ENCODE measurements around the gene HAUS3.

The HAUS3 gene, protein sequence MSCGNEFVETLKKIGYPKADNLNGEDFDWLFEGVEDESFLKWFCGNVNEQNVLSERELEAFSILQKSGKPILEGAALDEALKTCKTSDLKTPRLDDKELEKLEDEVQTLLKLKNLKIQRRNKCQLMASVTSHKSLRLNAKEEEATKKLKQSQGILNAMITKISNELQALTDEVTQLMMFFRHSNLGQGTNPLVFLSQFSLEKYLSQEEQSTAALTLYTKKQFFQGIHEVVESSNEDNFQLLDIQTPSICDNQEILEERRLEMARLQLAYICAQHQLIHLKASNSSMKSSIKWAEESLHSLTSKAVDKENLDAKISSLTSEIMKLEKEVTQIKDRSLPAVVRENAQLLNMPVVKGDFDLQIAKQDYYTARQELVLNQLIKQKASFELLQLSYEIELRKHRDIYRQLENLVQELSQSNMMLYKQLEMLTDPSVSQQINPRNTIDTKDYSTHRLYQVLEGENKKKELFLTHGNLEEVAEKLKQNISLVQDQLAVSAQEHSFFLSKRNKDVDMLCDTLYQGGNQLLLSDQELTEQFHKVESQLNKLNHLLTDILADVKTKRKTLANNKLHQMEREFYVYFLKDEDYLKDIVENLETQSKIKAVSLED

DNA sequence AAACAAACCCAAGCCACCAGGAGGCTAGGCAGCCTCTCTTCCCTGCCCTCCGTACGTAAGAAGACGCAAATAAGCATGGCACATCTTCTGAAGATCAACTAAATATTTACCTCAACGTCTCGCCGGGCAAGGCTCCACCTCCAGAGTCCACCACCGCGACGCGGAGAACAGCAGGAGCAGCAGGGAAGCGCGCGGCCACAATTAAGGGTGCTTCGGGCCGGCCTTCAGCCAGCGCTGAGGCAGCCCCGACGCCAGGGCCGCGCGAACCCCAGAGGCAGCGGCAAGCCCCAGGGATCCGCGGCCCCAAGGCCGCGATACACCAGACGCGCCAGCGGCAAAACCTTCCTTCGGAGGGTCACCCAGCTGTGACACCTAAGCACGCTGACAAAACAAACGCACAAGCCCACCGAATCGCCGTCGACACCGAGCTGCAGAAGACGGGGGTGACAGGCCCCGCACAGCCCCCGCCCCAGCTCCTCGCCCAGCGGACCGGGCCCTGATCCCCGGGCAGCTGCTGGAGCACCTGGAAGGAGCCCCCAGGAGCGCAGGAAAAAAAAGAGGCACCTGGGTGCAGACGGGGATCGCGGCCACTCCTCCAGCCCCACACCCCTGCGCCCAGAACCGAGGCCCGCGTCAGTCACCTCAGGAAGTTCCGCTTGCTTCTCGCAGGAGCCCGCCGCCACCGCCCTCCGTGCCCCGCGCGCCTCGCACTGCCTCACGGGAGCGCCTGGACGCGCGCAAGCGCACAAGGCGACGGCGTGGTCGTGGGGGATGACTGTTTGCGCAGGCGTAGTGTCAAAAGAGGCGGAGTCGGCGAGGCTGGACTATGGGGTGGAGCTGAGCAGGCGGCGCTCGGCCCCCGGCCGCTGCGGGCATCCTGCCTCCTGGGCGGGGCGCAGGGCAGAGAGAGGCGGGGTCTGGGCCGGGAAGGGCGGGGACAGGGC is at the start of gene HAUS3, which contains the start of gene POLN:
HAUS3 (minus strand) TSS at position 712 of the 944 bp plus-strand sequence. CDS start 1,175 bp downstream, outside the sequence.
POLN (minus strand) TSS at position 712 of the 944 bp plus-strand sequence. CDS start 12,890 bp downstream, outside the sequence.
- DNase-seq (ENCODE audit: low read depth in 2 of 2), result peak; percentile 98
- TF ChIP-seq, protein P1, sequence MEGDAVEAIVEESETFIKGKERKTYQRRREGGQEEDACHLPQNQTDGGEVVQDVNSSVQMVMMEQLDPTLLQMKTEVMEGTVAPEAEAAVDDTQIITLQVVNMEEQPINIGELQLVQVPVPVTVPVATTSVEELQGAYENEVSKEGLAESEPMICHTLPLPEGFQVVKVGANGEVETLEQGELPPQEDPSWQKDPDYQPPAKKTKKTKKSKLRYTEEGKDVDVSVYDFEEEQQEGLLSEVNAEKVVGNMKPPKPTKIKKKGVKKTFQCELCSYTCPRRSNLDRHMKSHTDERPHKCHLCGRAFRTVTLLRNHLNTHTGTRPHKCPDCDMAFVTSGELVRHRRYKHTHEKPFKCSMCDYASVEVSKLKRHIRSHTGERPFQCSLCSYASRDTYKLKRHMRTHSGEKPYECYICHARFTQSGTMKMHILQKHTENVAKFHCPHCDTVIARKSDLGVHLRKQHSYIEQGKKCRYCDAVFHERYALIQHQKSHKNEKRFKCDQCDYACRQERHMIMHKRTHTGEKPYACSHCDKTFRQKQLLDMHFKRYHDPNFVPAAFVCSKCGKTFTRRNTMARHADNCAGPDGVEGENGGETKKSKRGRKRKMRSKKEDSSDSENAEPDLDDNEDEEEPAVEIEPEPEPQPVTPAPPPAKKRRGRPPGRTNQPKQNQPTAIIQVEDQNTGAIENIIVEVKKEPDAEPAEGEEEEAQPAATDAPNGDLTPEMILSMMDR (IDR thresholded peaks at IDR 0.05; ENCODE audit: low read depth, low read length), result peak; percentile 24
- peak within 1 kb of the TSS; percentile 98 for H3K4me3 ChIP-seq (replicated peaks in 1 of 2; ENCODE audit: low read depth in 2 of 2, low read length in 2 of 2)

DNA sequence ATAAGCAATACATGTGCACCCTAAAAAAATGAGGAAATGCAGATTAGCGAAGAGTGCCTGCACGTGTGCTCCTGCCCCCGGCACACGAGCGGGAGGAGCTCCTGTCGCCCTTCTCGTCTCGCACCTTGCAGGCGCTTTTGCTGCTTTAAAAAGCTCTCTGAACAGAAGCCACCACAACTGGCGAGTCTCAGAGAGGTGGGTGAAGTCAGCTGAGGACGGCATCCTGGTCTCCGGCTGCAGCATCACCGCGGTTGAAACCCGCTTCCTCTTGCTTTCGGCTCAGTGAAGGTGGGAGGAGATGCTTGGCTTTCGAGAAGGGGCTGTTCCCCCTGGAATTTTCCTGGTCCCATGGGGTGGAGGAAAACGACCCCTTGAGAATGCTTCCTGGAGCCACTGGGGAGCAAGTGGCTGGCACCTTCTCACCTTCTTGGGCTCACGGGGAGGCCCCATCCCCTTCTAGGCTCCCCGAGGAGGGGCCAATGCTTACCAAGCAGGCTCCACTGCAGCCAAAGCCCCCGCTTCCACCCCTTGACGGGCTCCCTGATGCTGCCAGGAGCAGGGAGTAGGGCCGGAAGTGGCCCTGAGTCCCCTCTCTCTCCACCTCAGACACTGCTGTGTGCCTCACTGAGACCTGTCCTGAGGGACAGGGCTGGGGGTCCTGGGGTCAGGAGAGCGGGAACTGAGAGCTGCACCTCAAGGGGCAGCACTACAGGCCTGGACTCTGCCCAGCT is 49.2 kb upstream of the HAUS3 start:
- DNase-seq (ENCODE audit: low read depth in 2 of 2), result no peak
- H3K4me3 ChIP-seq (replicated peaks in 1 of 2; ENCODE audit: low read depth in 2 of 2, low read length in 2 of 2), result no peak overlapping the region
- TF ChIP-seq, protein P1 (IDR thresholded peaks at IDR 0.05; ENCODE audit: low read depth, low read length), result no peak

DNA sequence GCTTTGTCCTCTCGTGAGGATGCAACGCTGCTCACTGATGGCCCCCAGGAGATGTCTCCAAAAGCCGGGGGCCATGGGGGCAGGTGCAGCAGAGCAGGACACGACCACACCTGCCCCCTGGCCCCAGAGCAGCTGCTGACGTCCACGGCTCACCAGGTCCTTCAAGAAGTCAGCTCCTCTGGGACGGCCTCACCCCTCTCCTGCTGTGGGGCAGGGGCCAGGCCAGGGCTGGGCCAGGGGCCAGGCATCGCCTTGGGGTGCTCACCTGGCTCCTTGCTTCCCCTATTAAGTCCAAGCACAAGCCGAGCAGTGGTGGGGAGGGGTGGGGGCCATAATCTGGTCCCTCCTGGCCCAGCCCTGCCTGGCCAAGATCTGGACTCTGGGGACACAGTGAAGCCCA is 48.6 kb upstream of the HAUS3 start:
- DNase-seq (ENCODE audit: low read depth in 2 of 2), result no peak
- no peak overlapping the region for H3K4me3 ChIP-seq (replicated peaks in 1 of 2; ENCODE audit: low read depth in 2 of 2, low read length in 2 of 2)
- TF ChIP-seq, protein P1 (IDR thresholded peaks at IDR 0.05; ENCODE audit: low read depth, low read length), result no peak

DNA sequence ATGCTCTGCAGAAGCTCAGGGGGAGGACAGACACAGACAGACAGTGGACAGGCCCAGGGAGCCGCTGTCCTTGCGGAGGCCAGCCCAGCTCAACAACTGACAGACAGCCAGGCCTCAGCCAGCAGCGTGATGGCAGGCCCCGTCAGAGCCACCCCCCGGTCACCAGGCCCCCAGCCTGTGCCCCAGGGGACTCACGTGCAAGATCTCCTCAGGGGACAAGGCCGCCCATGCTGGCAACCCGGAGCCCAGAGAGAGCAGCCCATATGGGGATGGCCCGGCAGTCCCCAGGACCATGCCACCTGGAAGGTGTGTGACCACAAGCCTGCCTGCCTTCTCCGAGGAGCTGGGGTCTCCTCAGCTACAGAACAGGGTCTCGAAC is 48.0 kb upstream of the HAUS3 start:
- TF ChIP-seq, protein P1 (IDR thresholded peaks at IDR 0.05; ENCODE audit: low read depth, low read length), result no peak
- DNase-seq (ENCODE audit: low read depth in 2 of 2), result no peak
- H3K4me3 ChIP-seq (replicated peaks in 1 of 2; ENCODE audit: low read depth in 2 of 2, low read length in 2 of 2), result no peak overlapping the region

DNA sequence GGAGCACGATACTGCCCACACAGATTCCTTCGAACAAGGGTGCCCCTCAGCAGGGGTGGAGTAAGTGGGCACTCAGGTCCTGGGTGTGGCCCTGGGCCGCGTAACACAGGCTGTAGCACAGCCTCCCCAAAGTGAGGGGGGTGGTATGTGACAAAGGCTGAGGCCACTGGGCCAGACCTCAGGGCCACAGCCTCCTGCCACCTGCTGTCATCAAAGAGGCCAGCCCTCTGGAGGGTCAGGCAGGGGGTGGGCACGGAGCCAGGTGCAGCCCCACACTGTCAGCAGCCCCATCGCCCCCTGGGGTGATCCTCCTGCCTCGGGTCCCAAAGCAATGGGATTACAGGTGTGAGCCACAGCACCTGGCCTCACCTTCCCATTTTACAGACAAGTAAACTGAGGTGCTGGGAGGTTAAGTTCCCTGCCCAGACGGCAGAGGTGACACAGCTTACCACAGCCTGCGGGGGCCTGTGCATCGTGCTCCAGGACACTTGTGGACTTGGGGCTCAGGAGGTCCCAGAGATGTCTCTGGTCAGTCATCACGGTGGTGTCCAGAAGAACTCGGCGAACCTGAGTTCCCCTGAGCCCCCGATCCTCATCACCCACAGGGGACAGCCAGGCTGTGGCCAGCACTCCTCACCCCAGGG is 47.5 kb upstream of the HAUS3 start:
- TF ChIP-seq, protein P1 (IDR thresholded peaks at IDR 0.05; ENCODE audit: low read depth, low read length), result no peak
- no peak overlapping the region for H3K4me3 ChIP-seq (replicated peaks in 1 of 2; ENCODE audit: low read depth in 2 of 2, low read length in 2 of 2)
- DNase-seq (ENCODE audit: low read depth in 2 of 2), result no peak
